HG03060 (cell line): ENCODE measurements around the gene DALRD3.

Experiments used
- ATAC-seq: cut with Tn5 transposase; IDR thresholded peaks from one replicate; pipeline ENCODE4 v1.9.1; 2021; ENCODE audit warnings: low read depth, moderate number of reproducible peaks; ENCODE audit not compliant: unreplicated experiment

The DALRD3 gene

DNA sequence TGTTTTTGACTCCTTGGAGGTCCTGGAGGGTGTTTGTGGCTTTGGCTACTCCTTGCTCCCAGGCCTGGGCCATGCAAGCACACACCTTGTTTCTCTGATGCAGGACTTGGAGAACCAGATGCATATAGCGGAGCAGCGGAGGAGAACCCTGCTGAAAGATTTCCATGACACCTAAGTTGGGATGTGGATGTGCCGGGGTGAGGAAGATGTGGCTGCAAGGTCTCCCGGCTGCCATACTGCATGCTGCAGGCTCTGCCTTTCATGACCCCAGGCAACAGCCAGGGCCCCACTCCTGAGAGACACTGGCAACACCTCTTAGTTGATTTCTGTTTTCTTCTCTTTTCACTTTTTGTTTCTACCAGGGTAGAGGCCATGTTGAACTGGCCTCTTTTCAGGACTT is 35.3 kb downstream of the DALRD3 start:
- ATAC-seq: no peak

DNA sequence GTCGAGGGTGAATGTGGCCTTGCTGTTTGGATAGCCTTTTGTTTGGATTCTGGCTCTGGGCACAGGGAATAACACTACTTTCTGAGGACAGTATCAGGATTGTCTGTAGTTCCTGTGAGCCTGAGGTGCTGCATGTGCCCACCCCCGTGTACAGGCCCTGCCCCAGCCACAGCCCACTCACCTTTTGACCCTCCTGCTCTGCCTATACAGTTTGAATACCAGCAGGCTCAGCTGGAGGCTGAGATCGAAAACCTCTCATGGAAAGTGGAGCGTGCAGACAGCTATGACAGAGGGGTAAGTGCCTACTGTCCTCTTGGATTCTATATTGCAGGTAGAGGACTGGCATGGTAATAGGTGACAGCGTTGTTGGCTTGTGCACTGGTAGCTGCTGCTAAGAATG is 35.7 kb downstream of the DALRD3 start:
- no peak for ATAC-seq

DNA sequence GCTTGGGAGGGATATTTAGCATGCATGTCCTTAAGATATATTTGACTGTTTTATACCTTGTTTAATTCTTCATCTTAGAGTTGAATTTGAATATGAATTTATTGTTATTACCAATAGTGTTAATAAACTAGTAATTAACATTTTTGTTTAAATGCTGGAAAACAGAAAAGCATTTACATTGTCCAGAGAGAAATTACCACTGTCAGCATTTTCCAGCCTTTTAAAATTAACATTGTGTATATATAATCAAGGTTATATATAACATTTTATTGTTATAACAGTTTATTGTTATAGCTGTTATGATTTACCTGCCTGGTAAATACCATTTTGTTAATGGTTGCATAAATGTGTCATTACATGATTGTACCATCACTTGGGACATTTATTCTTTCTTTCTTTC is 36.4 kb downstream of the DALRD3 start:
- no peak for ATAC-seq

DNA sequence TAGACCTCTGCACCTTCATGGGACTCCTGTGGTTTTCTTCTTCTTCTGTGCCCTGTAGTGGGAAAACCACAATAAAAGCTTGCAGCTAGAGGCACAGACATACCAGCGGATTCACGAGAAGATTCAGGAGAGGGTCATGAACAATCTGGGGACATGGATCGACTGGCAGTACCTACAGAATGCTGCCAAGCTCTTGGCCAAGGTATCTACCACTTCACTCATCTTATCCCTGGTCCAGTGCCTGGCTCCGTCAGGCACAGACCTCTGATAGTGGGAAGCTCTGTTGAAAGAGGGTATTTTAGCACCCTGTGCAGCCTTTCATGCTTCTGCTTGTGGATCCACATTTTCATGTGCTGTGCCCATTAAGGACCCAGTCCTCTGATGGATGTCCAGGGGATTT is 38.1 kb downstream of the DALRD3 start:
- ATAC-seq: no peak

DNA sequence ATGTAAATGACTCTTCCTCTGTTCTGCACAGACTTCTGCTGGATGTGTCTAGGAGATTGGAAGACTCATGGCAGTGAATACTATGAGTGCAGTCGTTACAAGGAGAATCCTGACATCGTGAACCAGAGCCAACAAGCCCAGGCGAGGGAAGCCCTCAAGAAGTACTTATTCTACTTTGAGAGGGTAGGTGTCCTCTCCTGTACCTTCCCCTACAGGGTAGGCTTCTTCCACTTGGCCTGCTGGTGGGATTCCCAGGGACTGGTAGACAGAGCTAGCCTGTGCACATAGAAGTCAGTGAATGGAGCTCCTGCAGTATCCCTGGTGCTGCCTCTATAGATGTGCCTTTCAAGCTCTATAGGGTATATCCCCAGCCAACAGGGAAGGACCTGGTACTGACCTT is 38.9 kb downstream of the DALRD3 start:
- ATAC-seq: no peak

DNA sequence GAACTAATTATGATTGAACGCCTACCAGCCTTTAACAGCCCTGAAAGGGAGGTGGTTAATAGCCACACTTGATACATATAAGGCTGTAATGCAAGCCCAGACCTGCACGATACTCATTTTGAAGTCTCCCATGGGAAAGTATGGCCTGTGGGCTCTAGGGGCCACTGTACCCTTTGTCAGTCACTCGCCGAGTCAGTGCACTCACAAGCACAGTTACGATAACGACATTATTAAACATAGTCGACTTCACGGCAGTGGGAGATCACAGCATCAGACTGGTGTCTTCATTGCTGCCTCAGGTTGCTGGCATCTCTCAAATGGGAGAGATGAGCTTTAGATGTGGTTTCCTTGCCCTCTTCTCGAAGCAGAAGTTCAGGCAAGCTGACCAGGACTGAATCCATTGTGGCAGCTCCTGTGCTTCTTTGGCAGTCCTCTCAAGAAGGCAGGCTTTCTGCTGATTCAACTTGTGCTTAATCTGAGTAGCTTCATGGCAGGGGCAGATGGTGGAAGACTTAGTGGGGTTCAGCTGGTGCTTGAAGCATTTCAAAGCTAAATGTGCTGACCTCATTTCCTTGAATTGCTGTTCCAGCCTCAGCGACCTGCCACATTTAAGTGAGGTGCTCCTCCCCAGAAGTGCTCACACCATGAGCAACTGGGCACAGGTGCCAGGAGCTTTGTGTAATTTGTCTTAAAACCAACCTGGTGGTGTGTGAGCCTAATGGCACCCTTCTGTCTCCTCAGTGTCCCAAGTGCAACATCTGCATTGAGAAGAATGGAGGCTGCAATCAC is 44.1 kb downstream of the DALRD3 start:
- ATAC-seq: no peak

DNA sequence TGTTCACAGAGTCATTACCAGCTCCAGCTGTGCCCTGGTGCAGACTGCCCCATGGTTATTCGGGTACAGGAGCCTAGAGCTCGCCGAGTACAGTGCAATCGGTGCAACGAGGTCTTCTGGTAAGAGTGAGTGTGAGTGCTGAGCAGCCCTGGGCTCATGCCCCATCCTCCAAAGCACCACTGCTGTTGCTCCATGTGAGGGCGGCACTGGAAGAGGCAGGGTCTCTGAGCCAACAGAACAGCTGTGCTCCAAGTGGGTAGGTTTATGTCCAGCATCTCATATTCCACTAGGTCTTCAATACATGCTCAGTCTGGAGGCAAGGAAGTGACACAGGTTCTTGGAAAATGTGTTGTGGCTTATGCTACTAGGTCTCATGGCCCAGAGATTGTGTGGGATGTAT is 47.8 kb downstream of the DALRD3 start:
- no peak for ATAC-seq

DNA sequence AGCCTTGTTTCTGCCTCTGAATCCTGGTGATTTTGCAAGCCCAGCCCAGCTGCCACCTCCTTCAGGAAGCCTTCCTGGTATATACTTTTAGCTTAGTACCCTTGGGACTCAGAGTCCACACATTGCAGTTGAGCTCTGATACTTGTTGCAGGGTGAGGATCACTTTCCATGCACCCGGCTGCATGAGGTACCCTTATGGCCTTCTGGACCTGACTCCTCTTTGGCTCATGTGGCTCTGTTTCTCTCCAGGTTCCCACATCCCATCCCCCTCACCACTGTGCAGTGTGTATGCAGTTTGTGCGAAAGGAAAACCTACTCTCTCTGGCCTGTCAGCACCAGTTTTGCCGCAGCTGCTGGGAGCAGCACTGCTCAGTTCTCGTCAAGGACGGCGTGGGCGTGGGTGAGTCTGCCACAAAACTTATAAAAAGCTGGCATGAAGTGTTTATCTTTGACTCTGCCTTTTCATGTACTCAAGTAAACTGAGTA is 51.5 kb downstream of the DALRD3 start:
- ATAC-seq: no peak

DNA sequence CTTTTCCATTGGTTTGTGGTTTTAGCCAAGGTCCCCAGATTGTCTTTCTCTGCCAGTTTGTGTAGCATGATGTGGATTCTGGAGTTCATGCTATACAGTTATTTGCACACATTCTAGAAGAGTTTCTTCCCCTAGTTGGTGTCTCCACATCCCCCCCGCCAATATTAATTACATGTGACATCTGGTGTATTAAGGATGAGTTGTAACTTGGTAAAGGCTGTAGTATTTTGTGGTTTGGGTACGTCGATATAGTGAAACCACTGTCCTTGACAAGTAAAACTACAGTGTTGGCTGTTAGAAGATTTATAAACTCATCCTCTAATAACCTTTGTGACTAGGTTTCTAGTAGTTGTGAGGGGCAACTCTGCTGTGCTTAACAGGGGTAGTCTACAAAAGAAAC is 52.0 kb downstream of the DALRD3 start:
- ATAC-seq: no peak
